ENCODE data around the gene KANK4.
A peak's percentile ranks its signal among the peaks of the same experiment; 100 is the strongest.

The KANK4 gene

GRCh38 chr1:62307895-62308492, 11.2 kb downstream of the KANK4 start:
- H3K36me3 ChIP-seq (ENCODE audit: control insufficient read depth, insufficient read depth, low read length) = no peaks in the 10 kb centered on the region
- no peaks in the 10 kb centered on the region for H3K4me1 ChIP-seq (ENCODE audit: control insufficient read depth, insufficient read depth, low read length)
- H3K9me3 ChIP-seq (ENCODE audit: control insufficient read depth, low read length) = no peaks in the 10 kb centered on the region
- WGBS, 2 experiments = 88% methylated on average over 6 of the region's 6 CpGs
- no peak overlapping the region for H3K4me3 ChIP-seq (ENCODE audit: insufficient read depth, low read depth, low read length)
- no peaks in the 10 kb centered on the region for H3K27me3 ChIP-seq (ENCODE audit: control insufficient read depth, insufficient read depth, low read length, poor library complexity, severe bottlenecking)
- no peak overlapping the region for H3K27ac ChIP-seq (ENCODE audit: insufficient read depth, low read depth, low read length, poor library complexity, severe bottlenecking)

- Histone ChIP-seq H3K4me3 (ENCODE audit: insufficient read depth, low read depth, low read length) (no peak overlapping the region), H3K4me1 (ENCODE audit: control insufficient read depth, insufficient read depth, low read length) (no peaks in the 10 kb centered on the region), H3K9me3 (ENCODE audit: control insufficient read depth, low read length) (no peaks in the 10 kb centered on the region), H3K27ac (ENCODE audit: insufficient read depth, low read depth, low read length, poor library complexity, severe bottlenecking) (no peak overlapping the region), H3K27me3 (ENCODE audit: control insufficient read depth, insufficient read depth, low read length, poor library complexity, severe bottlenecking) (no peaks in the 10 kb centered on the region), H3K36me3 (ENCODE audit: control insufficient read depth, insufficient read depth, low read length) (no peaks in the 10 kb centered on the region)
- 91 to 95% methylated on average over 1 of the region's 1 CpG for whole genome bisulfite sequencing, 2 experiments
Observed at GRCh38 chr1:62307446-62307845, 11.8 kb downstream of the KANK4 start.

- H3K27me3 ChIP-seq (ENCODE audit: control insufficient read depth, insufficient read depth, low read length, poor library complexity, severe bottlenecking) = no peaks in the 10 kb centered on the region
- no peaks in the 10 kb centered on the region for H3K9me3 ChIP-seq (ENCODE audit: control insufficient read depth, low read length)
- no peaks in the 10 kb centered on the region for H3K36me3 ChIP-seq (ENCODE audit: control insufficient read depth, insufficient read depth, low read length)
- H3K4me3 ChIP-seq (ENCODE audit: insufficient read depth, low read depth, low read length) = no peak overlapping the region
- H3K4me1 ChIP-seq (ENCODE audit: control insufficient read depth, insufficient read depth, low read length) = no peaks in the 10 kb centered on the region
- H3K27ac ChIP-seq (ENCODE audit: insufficient read depth, low read depth, low read length, poor library complexity, severe bottlenecking) = no peak overlapping the region
- WGBS, 2 experiments = 87 to 98% methylated on average over 2 of the region's 2 CpGs
Observed at GRCh38 chr1:62306065-62306464, 13.2 kb downstream of the KANK4 start.

- 85 to 86% methylated on average over 7 of the region's 7 CpGs for WGBS, 2 experiments
- H3K27ac ChIP-seq (ENCODE audit: insufficient read depth, low read depth, low read length, poor library complexity, severe bottlenecking) = no peak overlapping the region
- no peak overlapping the region for H3K4me3 ChIP-seq (ENCODE audit: insufficient read depth, low read depth, low read length)
- H3K36me3 ChIP-seq (ENCODE audit: control insufficient read depth, insufficient read depth, low read length) = no peaks in the 10 kb centered on the region
- peaks cover 6% of the 10 kb centered on the region for H3K4me1 ChIP-seq (ENCODE audit: control insufficient read depth, insufficient read depth, low read length)
- H3K9me3 ChIP-seq (ENCODE audit: control insufficient read depth, low read length) = no peaks in the 10 kb centered on the region
- no peaks in the 10 kb centered on the region for H3K27me3 ChIP-seq (ENCODE audit: control insufficient read depth, insufficient read depth, low read length, poor library complexity, severe bottlenecking)
Observed at GRCh38 chr1:62304975-62305374, 14.3 kb downstream of the KANK4 start.

GRCh38 chr1:62304515-62304914, 14.7 kb downstream of the KANK4 start:
- H3K36me3 ChIP-seq (ENCODE audit: control insufficient read depth, insufficient read depth, low read length) = no peaks in the 10 kb centered on the region
- 89 to 90% methylated on average over 7 of the region's 7 CpGs for WGBS, 2 experiments
- no peaks in the 10 kb centered on the region for H3K27me3 ChIP-seq (ENCODE audit: control insufficient read depth, insufficient read depth, low read length, poor library complexity, severe bottlenecking)
- peaks cover 8% of the 10 kb centered on the region for H3K4me1 ChIP-seq (ENCODE audit: control insufficient read depth, insufficient read depth, low read length)
- H3K9me3 ChIP-seq (ENCODE audit: control insufficient read depth, low read length) = no peaks in the 10 kb centered on the region
- H3K27ac ChIP-seq (ENCODE audit: insufficient read depth, low read depth, low read length, poor library complexity, severe bottlenecking) = no peak overlapping the region
- H3K4me3 ChIP-seq (ENCODE audit: insufficient read depth, low read depth, low read length) = no peak overlapping the region

- Histone ChIP-seq H3K27ac (ENCODE audit: insufficient read depth, low read depth, low read length, poor library complexity, severe bottlenecking) (no peak overlapping the region), H3K4me3 (ENCODE audit: insufficient read depth, low read depth, low read length) (no peak overlapping the region), H3K27me3 (ENCODE audit: control insufficient read depth, insufficient read depth, low read length, poor library complexity, severe bottlenecking) (no peaks in the 10 kb centered on the region), H3K4me1 (ENCODE audit: control insufficient read depth, insufficient read depth, low read length) (peaks cover 8% of the 10 kb centered on the region), H3K9me3 (ENCODE audit: control insufficient read depth, low read length) (no peaks in the 10 kb centered on the region), H3K36me3 (ENCODE audit: control insufficient read depth, insufficient read depth, low read length) (no peaks in the 10 kb centered on the region)
- 77% methylated on average over 8 of the region's 8 CpGs for WGBS, 2 experiments
Observed at GRCh38 chr1:62301726-62302390, 17.4 kb downstream of the KANK4 start.

- no peaks in the 10 kb centered on the region for H3K36me3 ChIP-seq (ENCODE audit: control insufficient read depth, insufficient read depth, low read length)
- H3K4me1 ChIP-seq (ENCODE audit: control insufficient read depth, insufficient read depth, low read length) = peaks cover 14% of the 10 kb centered on the region
Observed at GRCh38 chr1:62299426-62300200, 19.6 kb downstream of the KANK4 start.

GRCh38 chr1:62295921-62296491, 23.2 kb downstream of the KANK4 start:
- Histone ChIP-seq H3K4me3 (ENCODE audit: insufficient read depth, low read depth, low read length) (no peak overlapping the region), H3K27me3 (ENCODE audit: control insufficient read depth, insufficient read depth, low read length, poor library complexity, severe bottlenecking) (no peaks in the 10 kb centered on the region), H3K27ac (ENCODE audit: insufficient read depth, low read depth, low read length, poor library complexity, severe bottlenecking) (no peak overlapping the region), H3K36me3 (ENCODE audit: control insufficient read depth, insufficient read depth, low read length) (no peaks in the 10 kb centered on the region), H3K9me3 (ENCODE audit: control insufficient read depth, low read length) (no peaks in the 10 kb centered on the region), H3K4me1 (ENCODE audit: control insufficient read depth, insufficient read depth, low read length) (peaks cover 14% of the 10 kb centered on the region)
- 82% methylated on average over 6 of the region's 6 CpGs for WGBS, 2 experiments

More at GRCh38 chr1:62299426-62300200, 19.6 kb downstream of the KANK4 start:
- no peak overlapping the region for H3K4me3 ChIP-seq (ENCODE audit: insufficient read depth, low read depth, low read length)
- no peak overlapping the region for H3K27ac ChIP-seq (ENCODE audit: insufficient read depth, low read depth, low read length, poor library complexity, severe bottlenecking)
- H3K27me3 ChIP-seq (ENCODE audit: control insufficient read depth, insufficient read depth, low read length, poor library complexity, severe bottlenecking) = no peaks in the 10 kb centered on the region
- 83 to 85% methylated on average over 8 of the region's 8 CpGs for WGBS, 2 experiments
- H3K9me3 ChIP-seq (ENCODE audit: control insufficient read depth, low read length) = no peaks in the 10 kb centered on the region

GRCh38 chr1:62294261-62294660, 25.0 kb downstream of the KANK4 start:
- Histone ChIP-seq H3K27me3 (ENCODE audit: control insufficient read depth, insufficient read depth, low read length, poor library complexity, severe bottlenecking) (peaks cover 11% of the 10 kb centered on the region), H3K36me3 (ENCODE audit: control insufficient read depth, insufficient read depth, low read length) (no peaks in the 10 kb centered on the region), H3K9me3 (ENCODE audit: control insufficient read depth, low read length) (no peaks in the 10 kb centered on the region), H3K4me3 (ENCODE audit: insufficient read depth, low read depth, low read length) (no peak overlapping the region), H3K4me1 (ENCODE audit: control insufficient read depth, insufficient read depth, low read length) (peaks cover 6% of the 10 kb centered on the region), H3K27ac (ENCODE audit: insufficient read depth, low read depth, low read length, poor library complexity, severe bottlenecking) (no peak overlapping the region)
- WGBS, 2 experiments = 49 to 55% methylated on average over 5 of the region's 5 CpGs

GRCh38 chr1:62288662-62289061, 30.6 kb downstream of the KANK4 start:
- H3K9me3 ChIP-seq (ENCODE audit: control insufficient read depth, low read length) = no peaks in the 10 kb centered on the region
- peaks cover 67% of the 10 kb centered on the region for H3K27me3 ChIP-seq (ENCODE audit: control insufficient read depth, insufficient read depth, low read length, poor library complexity, severe bottlenecking)
- no peaks in the 10 kb centered on the region for H3K36me3 ChIP-seq (ENCODE audit: control insufficient read depth, insufficient read depth, low read length)
- peaks cover 38% of the 10 kb centered on the region for H3K4me1 ChIP-seq (ENCODE audit: control insufficient read depth, insufficient read depth, low read length)
- H3K4me3 ChIP-seq (ENCODE audit: insufficient read depth, low read depth, low read length) = no peak overlapping the region
- H3K27ac ChIP-seq (ENCODE audit: insufficient read depth, low read depth, low read length, poor library complexity, severe bottlenecking) = peak overlapping the region; percentile 39
- 87 to 100% methylated on average over 2 to 4 of the region's 4 CpGs for WGBS, 2 experiments

Data from ectodermal cell (in vitro differentiated cells).